B cell (primary cell): Measurements from ENCODE around the gene DNAH11. TPM values are rescaled to one million over a fixed set of nuclear protein-coding genes. Genes with fewer than 3 reads are reported as not detected.

Experiments used
- ATAC-seq: fragments of 200-7000 bp; cut with Tn5 transposase; one replicate; pipeline ENCODE4 v1.10.0; 2021; ENCODE audit warnings: low read depth, mild to moderate bottlenecking, moderate number of reproducible peaks, moderate library complexity
- CTCF ChIA-PET: fragments of 350-600 bp; sonication (Branson Sonifier 250); formaldehyde crosslinking; loops from one replicate; lab custom pipeline; 2021; ENCODE audit warnings: antibody characterized with exemption, inconsistent platforms; lab: Charles Lee
- POLR2A ChIA-PET: fragments of 350-600 bp; sonication (Branson Sonifier 250); formaldehyde crosslinking; loops from one replicate; lab custom pipeline; 2021; ENCODE audit warnings: antibody characterized with exemption; lab: Charles Lee
- DNase-seq: peaks from one replicate; pipeline ENCODE4 v3.0.0; 2013
- H2AFZ ChIP-seq: 2 replicates; pipeline ENCODE4 v1.6.1; 2012; ENCODE audit warnings: mild to moderate bottlenecking, low read depth, low read length; ENCODE audit not compliant: insufficient read depth, poor library complexity, severe bottlenecking
- H3K27ac ChIP-seq, 2 donors: 1 replicate in 1 of 2; 2 replicates in 1 of 2; pipeline ENCODE4 v1.5.1; 2012 to 2013; ENCODE audit warnings: low read length in 2 of 2, mild to moderate bottlenecking in 2 of 2, moderate library complexity in 1 of 2
- H3K27me3 ChIP-seq, 4 experiments: fragments of 200-600 bp in 1 of 4; sonication (generic) in 1 of 4; replicated peaks in 1 of 4; 1 replicate in 2 of 4; 2 replicates in 2 of 4; pipeline versions ENCODE4 v1.6.1 to v1.7.0; 2013 to 2016; ENCODE audit warnings: low read length in 3 of 4, mild to moderate bottlenecking in 2 of 4, mixed read lengths in 1 of 4, moderate library complexity in 1 of 4; ENCODE audit not compliant: insufficient read depth in 4 of 4, control insufficient read depth in 3 of 4; ENCODE audit errors: control extremely low read depth in 1 of 4
- H3K36me3 ChIP-seq, 2 experiments: replicated peaks in 1 of 2; 1 replicate in 1 of 2; 2 replicates in 1 of 2; pipeline versions ENCODE4 v1.6.1 to v1.7.1; 2013; ENCODE audit warnings: low read length in 1 of 2; ENCODE audit not compliant: insufficient read depth in 2 of 2, control insufficient read depth in 1 of 2; ENCODE audit errors: control extremely low read depth in 1 of 2, extremely low read depth in 1 of 2
- H3K4me1 ChIP-seq, 2 donors: fragments of 200-600 bp in 1 of 2; sonication (generic) in 1 of 2; 1 replicate in 1 of 2; 2 replicates in 1 of 2; pipeline versions ENCODE4 v1.5.1 to v1.6.1; 2013 to 2017; ENCODE audit warnings: low read length in 2 of 2; ENCODE audit not compliant: control insufficient read depth in 2 of 2, insufficient read depth in 2 of 2
- H3K4me2 ChIP-seq: replicated peaks from 2 replicates; pipeline ENCODE3; 2012; ENCODE audit warnings: mild to moderate bottlenecking, low read depth, low read length; ENCODE audit not compliant: poor library complexity, severe bottlenecking
- H3K4me3 ChIP-seq, 5 experiments: fragments of 200-600 bp in 1 of 5; sonication (generic) in 1 of 5; 1 replicate in 3 of 5; 2 replicates in 2 of 5; pipeline versions ENCODE4 v1.5.1 to v1.7.0; 2011 to 2016; ENCODE audit warnings: low read length in 4 of 5, mild to moderate bottlenecking in 4 of 5, low read depth in 2 of 5, control low read depth in 1 of 5, moderate library complexity in 1 of 5; ENCODE audit not compliant: insufficient read depth in 1 of 5; ENCODE audit errors: control extremely low read depth in 1 of 5, extremely low read depth in 1 of 5
- H3K79me2 ChIP-seq: fragments of 200-600 bp; sonication (generic); one replicate; pipeline ENCODE4 v1.6.0; 2016; ENCODE audit warnings: low read length; ENCODE audit not compliant: control insufficient read depth, insufficient read depth
- H3K9ac ChIP-seq: fragments of 200-600 bp; sonication (generic); 2 replicates; pipeline ENCODE4 v1.6.1; 2017; ENCODE audit warnings: mild to moderate bottlenecking, low read length, moderate library complexity
- H3K9me3 ChIP-seq, 3 donors: one replicate each; pipeline versions ENCODE4 v1.6.1 to v1.7.1; 2013; ENCODE audit warnings: low read length in 2 of 3; ENCODE audit not compliant: control insufficient read depth in 2 of 3, insufficient read depth in 1 of 3; ENCODE audit errors: control extremely low read depth in 1 of 3
- H4K20me1 ChIP-seq: 2 replicates; pipeline ENCODE4 v1.6.0; 2012; ENCODE audit warnings: mild to moderate bottlenecking, low read length; ENCODE audit not compliant: insufficient read depth, control insufficient read depth, poor library complexity, severe bottlenecking
- H3K27ac Mint-ChIP-seq: one replicate; pipeline ENCODE4 v1.8.0; 2021; ENCODE audit warnings: mixed read lengths
- H3K27me3 Mint-ChIP-seq: one replicate; pipeline ENCODE4 v1.8.0; 2021; ENCODE audit warnings: mixed read lengths
- H3K4me1 Mint-ChIP-seq: one replicate; pipeline ENCODE4 v1.8.0; 2021; ENCODE audit warnings: mixed read lengths
- H3K4me3 Mint-ChIP-seq: one replicate; pipeline ENCODE4 v1.8.0; 2021; ENCODE audit warnings: mixed read lengths
- H3K9me3 Mint-ChIP-seq: one replicate; pipeline ENCODE4 v1.8.0; 2022; ENCODE audit warnings: mixed read lengths; ENCODE audit not compliant: insufficient read depth
- CTCF ChIP-seq: fragments of 200-600 bp; IDR thresholded peaks from one replicate; pipeline ENCODE4 v1.8.0; 2022; ENCODE audit warnings: antibody characterized with exemption, mild to moderate bottlenecking
- EZH2 ChIP-seq: IDR thresholded peaks from 2 replicates; pipeline ENCODE4 v1.6.1; 2012; ENCODE audit warnings: borderline replicate concordance, low read depth, mild to moderate bottlenecking, moderate library complexity, low read length; ENCODE audit not compliant: insufficient read depth, poor library complexity, severe bottlenecking
- WGBS: methylation state at CpG from one replicate; pipeline ENCODE4 v1.1.5; 2013; ENCODE audit warnings: missing lambda C conversion rate; ENCODE audit not compliant: insufficient coverage; 5-methylcytosine and 5-hydroxymethylcytosine counted together
- intact Hi-C: fragments of 100-400 bp; cut with micrococcal nuclease; formaldehyde crosslinking; loops from one replicate; pipeline ENCODE4 v1.10.0; 2022
- polyA plus RNA-seq: library from polyadenylated mRNA; depleted of rRNA; stranded (reverse); fragments of >200 nt; gene quantifications from 2 replicates; pipeline ENCODE4 v1.2.3, GENCODE V29; 2012
- total RNA-seq, 2 donors: library from RNA; stranded (reverse); fragments of 120-200 nt in 1 of 2; gene quantifications; 1 replicate in 1 of 2; 2 replicates in 1 of 2; pipeline versions ENCODE4 v1.2.3 to v1.2.4, GENCODE V29; 2013 to 2022

DNAH11 gene
- total and polyA plus RNA-seq, 2 donors (not counting 1 experiment from before 2014, with no cell fraction given): not detected

GRCh38 chr7:21618706-21619105 is 75.9 kb downstream of the DNAH11 start:
- H3K9me3 ChIP-seq: no peaks in the 10 kb centered on the region
- Mint-ChIP-seq H3K9me3 (peaks cover 3% of the 10 kb centered on the region), H3K27me3 (peaks cover 22% of the 10 kb centered on the region), H3K27ac (no peak overlapping the region), H3K4me1 (no peaks in the 10 kb centered on the region), H3K4me3 (no peak overlapping the region)
- no peak overlapping the region for H3K4me2 ChIP-seq
- no peak overlapping the region for H3K9ac ChIP-seq
- ChIA-PET CTCF (no interaction called here), POLR2A (no interaction called here)
- H3K4me3 ChIP-seq: no peak overlapping the region
- H3K4me1 ChIP-seq: no peaks in the 10 kb centered on the region
- peaks cover 0 to 3% (median 0%) of the 10 kb centered on the region in 4 experiments for H3K27me3 ChIP-seq
- 93% methylated on average over 5 of the region's 8 CpGs for WGBS
- no peak overlapping the region for H3K27ac ChIP-seq
- TF ChIP-seq EZH2: no peak
- TF ChIP-seq CTCF: no peak
- no peaks in the 10 kb centered on the region for H4K20me1 ChIP-seq
- no peaks in the 10 kb centered on the region for H3K79me2 ChIP-seq
- H3K36me3 ChIP-seq: no peaks in the 10 kb centered on the region
- H2AFZ ChIP-seq: no peak overlapping the region
- intact Hi-C loops: no loop called here
- ATAC-seq (no peak), DNase-seq (no peak)

- no peaks in the 10 kb centered on the region for H3K36me3 ChIP-seq
- TF ChIP-seq EZH2: no peak
- no peak for TF ChIP-seq CTCF
- ChIA-PET CTCF (no interaction called here), POLR2A (no interaction called here)
- Mint-ChIP-seq H3K27me3 (peaks cover 22% of the 10 kb centered on the region), H3K27ac (no peak overlapping the region), H3K9me3 (peaks cover 3% of the 10 kb centered on the region), H3K4me1 (no peaks in the 10 kb centered on the region), H3K4me3 (no peak overlapping the region)
- intact Hi-C loops: no loop called here
- no peaks in the 10 kb centered on the region for H3K79me2 ChIP-seq
- no peak for ATAC-seq
- H3K9me3 ChIP-seq: no peaks in the 10 kb centered on the region
- no peak overlapping the region for H3K4me2 ChIP-seq
- 100% methylated on average over 1 of the region's 2 CpGs for WGBS
- H3K4me3 ChIP-seq: no peak overlapping the region
- DNase-seq: no peak
- H2AFZ ChIP-seq: no peak overlapping the region
- no peak overlapping the region for H3K9ac ChIP-seq
- no peak overlapping the region for H3K27ac ChIP-seq
- no peaks in the 10 kb centered on the region for H4K20me1 ChIP-seq
- peaks cover 0 to 3% (median 0%) of the 10 kb centered on the region in 4 experiments for H3K27me3 ChIP-seq
- no peaks in the 10 kb centered on the region for H3K4me1 ChIP-seq
Measured at GRCh38 chr7:21620054-21620453, 77.2 kb downstream of the DNAH11 start.
